Kidney (tissue), 14 donors: ENCODE data around the gene SEL1L. TPM values are rescaled to one million over a fixed set of nuclear protein-coding genes. Genes with fewer than 3 reads are reported as not detected.

Experiments
- DNase-seq, 5 donors: peaks; one replicate each; pipeline ENCODE4 v3.0.0-alpha.2; 2013 to 2020
- FAIRE-seq: peaks from 2 replicates; lab custom pipeline; 2012; peaks lifted over from hg19 to GRCh38; lab: Jason Lieb, UNC
- H3K27ac ChIP-seq, 2 donors: one replicate each; pipeline ENCODE4 v1.7.0; 2013; ENCODE audit warnings: low read depth in 2 of 2, low read length in 2 of 2, inconsistent platforms in 1 of 2
- H3K27me3 ChIP-seq: one replicate; pipeline ENCODE4 v1.7.1; 2013; ENCODE audit warnings: low read length, inconsistent platforms; ENCODE audit not compliant: control insufficient read depth, insufficient read depth
- H3K36me3 ChIP-seq, 3 donors: one replicate each; pipeline versions ENCODE4 v1.7.0 to v1.7.1; 2013; ENCODE audit warnings: low read length in 3 of 3, control low read depth in 1 of 3, inconsistent platforms in 1 of 3; ENCODE audit not compliant: insufficient read depth in 3 of 3, control insufficient read depth in 2 of 3
- H3K4me1 ChIP-seq, 3 donors: one replicate each; pipeline versions ENCODE4 v1.7.0 to v1.7.1; 2013; ENCODE audit warnings: low read length in 3 of 3, inconsistent platforms in 1 of 3, low read depth in 1 of 3; ENCODE audit not compliant: control insufficient read depth in 2 of 3, insufficient read depth in 2 of 3
- H3K4me3 ChIP-seq, 3 donors: one replicate each; pipeline versions ENCODE4 v1.7.0 to v1.8.1; 2013; ENCODE audit warnings: low read length in 3 of 3, control low read depth in 1 of 3, inconsistent platforms in 1 of 3
- H3K9ac ChIP-seq, 3 donors: one replicate each; pipeline versions ENCODE4 v1.7.0 to v1.7.1; 2013; ENCODE audit warnings: low read length in 3 of 3, control low read depth in 1 of 3, inconsistent platforms in 1 of 3
- H3K9me3 ChIP-seq, 3 donors: one replicate each; pipeline versions ENCODE4 v1.7.0 to v1.7.1; 2013; ENCODE audit warnings: low read length in 3 of 3, control low read depth in 1 of 3, inconsistent platforms in 1 of 3; ENCODE audit not compliant: control insufficient read depth in 2 of 3, insufficient read depth in 1 of 3
- intact Hi-C: fragments of 100-400 bp; cut with DNase I; formaldehyde crosslinking; loops from one replicate; pipeline ENCODE4 v1.11.1; 2022
- polyA plus RNA-seq: library from polyadenylated mRNA; stranded (reverse); fragments of 350-450 nt; fragmentation: Illumina TruSeq; extraction: RNeasy Lipid Tissue Mini Kit (QIAGEN cat#74804); gene quantifications from one replicate; pipeline ENCODE4 v1.2.3, GENCODE V29; 2014; ENCODE audit warnings: low read depth, low replicate concordance; ENCODE audit not compliant: insufficient read depth
- total RNA-seq: library from RNA; stranded (reverse); fragmentation: NEBNext Ultra II Directional; extraction: Animal tissue kit (Norgen Biotek cat#: 25700); gene quantifications from one replicate; pipeline ENCODE4 v1.2.1, GENCODE V29; 2021
- TF ChIP-seq, protein P1 (sequence below): IDR thresholded peaks from 3 replicates; pipeline ENCODE4 v1.5.1; 2012; ENCODE audit warnings: mild to moderate bottlenecking, moderate library complexity, borderline replicate concordance; ENCODE audit not compliant: insufficient read depth; ENCODE audit errors: extremely low read depth
- donor health status: control.
- donor health status: control.
- donor health status: control.
- donor health status: control.
- donor health status: control.
- donor health status: DM: yes; HTN: yes; CAD: no.
- donor health status: Normal renal cell carcinoma (clear cell type).

Gene SEL1L
- total and polyA plus RNA-seq, 2 donors from 2014 or later: 18.9 to 115 TPM

DNA sequence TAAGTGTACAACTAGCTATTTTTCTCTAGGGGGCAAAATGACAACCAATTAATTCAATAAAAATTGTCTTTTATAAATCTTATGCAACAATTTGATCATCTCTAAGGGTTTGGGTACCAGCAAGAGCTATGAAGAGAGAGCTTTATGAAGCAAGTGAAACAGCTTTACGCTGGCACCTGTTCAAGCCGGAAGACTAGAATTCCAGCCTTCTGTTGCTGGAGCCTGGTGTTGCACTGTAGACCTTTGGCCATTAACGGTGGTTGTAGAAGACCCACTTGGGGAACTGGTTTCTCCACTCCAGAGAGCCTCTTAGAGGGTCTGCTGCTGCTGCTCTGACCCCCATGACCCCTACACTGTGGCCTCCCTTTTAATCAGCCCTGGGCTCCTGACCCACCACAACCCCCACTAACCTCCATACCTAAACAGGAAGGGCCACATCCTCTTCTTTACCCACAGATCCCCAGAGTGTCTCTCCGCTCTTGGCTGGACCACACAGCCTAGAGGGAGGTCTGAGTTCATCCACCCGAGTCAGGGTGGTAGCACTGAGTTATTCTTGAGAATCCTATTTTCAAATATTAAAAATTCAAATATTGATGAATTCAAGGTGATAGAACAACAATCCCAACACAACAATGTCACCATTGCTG, 79.0 kb downstream of the SEL1L start:
- no peak overlapping the region for H3K4me3 ChIP-seq
- intact Hi-C loops: no loop called here
- DNase-seq (no peak), FAIRE-seq (no peak)
- peaks cover 0 to 14% (median 4%) of the 10 kb centered on the region in 3 donors for H3K4me1 ChIP-seq
- H3K9me3 ChIP-seq: no peaks in the 10 kb centered on the region
- no peaks in the 10 kb centered on the region for H3K36me3 ChIP-seq
- H3K27me3 ChIP-seq: no peaks in the 10 kb centered on the region
- no peak overlapping the region for H3K27ac ChIP-seq
- TF ChIP-seq, protein P1, sequence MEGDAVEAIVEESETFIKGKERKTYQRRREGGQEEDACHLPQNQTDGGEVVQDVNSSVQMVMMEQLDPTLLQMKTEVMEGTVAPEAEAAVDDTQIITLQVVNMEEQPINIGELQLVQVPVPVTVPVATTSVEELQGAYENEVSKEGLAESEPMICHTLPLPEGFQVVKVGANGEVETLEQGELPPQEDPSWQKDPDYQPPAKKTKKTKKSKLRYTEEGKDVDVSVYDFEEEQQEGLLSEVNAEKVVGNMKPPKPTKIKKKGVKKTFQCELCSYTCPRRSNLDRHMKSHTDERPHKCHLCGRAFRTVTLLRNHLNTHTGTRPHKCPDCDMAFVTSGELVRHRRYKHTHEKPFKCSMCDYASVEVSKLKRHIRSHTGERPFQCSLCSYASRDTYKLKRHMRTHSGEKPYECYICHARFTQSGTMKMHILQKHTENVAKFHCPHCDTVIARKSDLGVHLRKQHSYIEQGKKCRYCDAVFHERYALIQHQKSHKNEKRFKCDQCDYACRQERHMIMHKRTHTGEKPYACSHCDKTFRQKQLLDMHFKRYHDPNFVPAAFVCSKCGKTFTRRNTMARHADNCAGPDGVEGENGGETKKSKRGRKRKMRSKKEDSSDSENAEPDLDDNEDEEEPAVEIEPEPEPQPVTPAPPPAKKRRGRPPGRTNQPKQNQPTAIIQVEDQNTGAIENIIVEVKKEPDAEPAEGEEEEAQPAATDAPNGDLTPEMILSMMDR: no peak
- no peak overlapping the region for H3K9ac ChIP-seq

DNA sequence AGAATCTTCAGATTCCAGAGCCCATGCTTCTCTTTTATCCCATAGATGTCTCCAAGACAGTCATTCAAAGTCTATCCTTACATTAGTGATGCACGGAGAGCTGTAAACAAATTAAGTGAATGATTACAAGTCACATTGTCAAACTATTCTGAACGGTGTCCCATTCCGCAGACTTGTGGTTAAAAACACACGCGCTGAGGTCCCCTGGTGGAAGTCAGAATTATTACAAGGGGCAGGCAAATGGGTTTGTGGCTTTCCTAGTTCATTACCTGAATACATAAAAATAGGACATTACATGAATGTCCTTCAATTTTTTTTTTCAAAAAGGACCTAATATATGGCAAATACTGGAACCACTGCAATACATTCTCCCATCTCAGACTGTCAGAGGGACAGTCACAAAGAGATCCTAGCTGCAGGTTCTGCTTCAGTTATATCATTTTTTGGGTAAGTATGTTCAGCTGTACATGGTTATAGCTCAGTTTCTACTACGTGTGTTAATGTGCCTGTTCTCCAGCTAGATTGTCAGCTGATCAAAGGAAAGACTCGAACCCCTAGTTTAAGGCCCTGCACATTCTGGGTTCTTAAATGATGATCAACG, 80.4 kb downstream of the SEL1L start:
- Histone ChIP-seq H3K4me1 (peaks cover 0 to 14% (median 0%) of the 10 kb centered on the region in 3 donors), H3K27ac (no peak overlapping the region), H3K9ac (no peak overlapping the region), H3K36me3 (no peaks in the 10 kb centered on the region), H3K27me3 (no peaks in the 10 kb centered on the region), H3K4me3 (peak overlapping the region in 1 of 3 donors; percentile 23), H3K9me3 (no peaks in the 10 kb centered on the region)
- peak; percentile 76 for FAIRE-seq
- peak in 3 of 5 donors; percentile 61 to 81 (median 69) for DNase-seq
- TF ChIP-seq, protein P1: peak; percentile 93
- intact Hi-C loops: no loop called here

DNA sequence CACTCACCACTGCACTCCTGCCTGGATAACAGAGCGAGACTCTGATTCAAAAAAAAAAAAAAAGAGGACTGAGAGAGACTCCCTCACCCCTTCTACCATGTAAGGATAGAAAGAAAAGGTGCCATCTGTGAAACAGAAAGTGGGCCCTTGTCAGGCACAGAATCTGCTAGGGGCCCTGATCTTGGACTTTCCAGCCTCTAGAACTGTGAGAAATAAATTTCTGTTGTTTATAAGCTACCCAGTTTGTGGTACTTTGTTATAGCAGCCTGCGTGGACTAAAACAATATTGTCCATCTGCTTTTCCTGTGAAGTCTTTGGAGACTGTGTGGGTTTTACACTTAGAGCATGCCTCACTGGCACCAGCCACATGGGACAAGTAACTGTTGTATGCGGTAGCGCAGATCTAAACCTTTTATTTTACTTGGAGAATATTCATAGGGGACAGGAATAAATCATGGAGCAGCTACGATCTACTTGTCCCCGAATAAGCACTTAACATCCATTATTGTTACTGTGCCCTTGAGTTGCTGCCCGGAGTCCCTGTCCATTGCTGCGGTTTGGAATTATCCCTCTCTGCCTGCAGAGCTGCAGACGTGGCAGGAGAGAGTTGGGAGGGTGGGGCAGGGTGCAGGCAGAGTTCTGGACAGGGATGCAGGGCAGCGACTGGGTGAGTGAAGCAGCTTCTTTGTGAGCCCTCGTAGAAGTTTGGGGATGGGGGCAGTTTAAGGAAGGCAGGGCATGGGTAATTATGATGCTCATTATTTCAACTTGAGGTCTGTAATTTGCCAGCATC, 81.1 kb downstream of the SEL1L start:
- no peak for FAIRE-seq
- Histone ChIP-seq H3K9me3 (no peaks in the 10 kb centered on the region), H3K27ac (no peak overlapping the region), H3K27me3 (no peaks in the 10 kb centered on the region), H3K4me3 (peak overlapping the region in 1 of 3 donors; percentile 23), H3K36me3 (no peaks in the 10 kb centered on the region), H3K9ac (no peak overlapping the region), H3K4me1 (peaks cover 0 to 14% (median 0%) of the 10 kb centered on the region in 3 donors)
- intact Hi-C loops: no loop called here
- DNase-seq: no peak
- TF ChIP-seq, protein P1: no peak
